H9 (cell line): ENCODE results near the gene PROM1. TPM values are rescaled to one million over a fixed set of nuclear protein-coding genes. Genes with fewer than 3 reads are reported as not detected.

ENCODE experiments used
- DNase-seq: peaks from one replicate; pipeline ENCODE4 v3.0.0-alpha.2; 2017
- H2AFZ ChIP-seq: one replicate; pipeline ENCODE4 v1.6.1; 2013; ENCODE audit warnings: mild to moderate bottlenecking, low read length, control low read depth, moderate library complexity
- H2AK5ac ChIP-seq: 2 replicates; pipeline ENCODE4 v1.6.1; 2013; ENCODE audit warnings: low read length, control low read depth, mixed read lengths; ENCODE audit not compliant: insufficient read length
- H2BK120ac ChIP-seq: one replicate; pipeline ENCODE4 v1.6.1; 2013; ENCODE audit warnings: low read depth, mild to moderate bottlenecking, low read length, control low read depth, inconsistent platforms; ENCODE audit not compliant: poor library complexity, severe bottlenecking
- H2BK12ac ChIP-seq: 2 replicates; pipeline ENCODE4 v1.6.1; 2013; ENCODE audit warnings: low read length, control low read depth, mixed read lengths, low read depth; ENCODE audit not compliant: insufficient read length
- H2BK15ac ChIP-seq: 2 replicates; pipeline ENCODE4 v1.6.1; 2013; ENCODE audit warnings: low read depth, low read length, control low read depth
- H2BK20ac ChIP-seq: one replicate; pipeline ENCODE4 v1.6.1; 2013; ENCODE audit warnings: low read depth, mild to moderate bottlenecking, low read length, control low read depth, inconsistent platforms; ENCODE audit not compliant: poor library complexity, severe bottlenecking
- H2BK5ac ChIP-seq: 2 replicates; pipeline ENCODE4 v1.6.1; 2013; ENCODE audit warnings: low read length, control low read depth, mixed read lengths; ENCODE audit not compliant: insufficient read length
- H3K14ac ChIP-seq: 2 replicates; pipeline ENCODE4 v1.6.1; 2013; ENCODE audit warnings: low read length, control low read depth; ENCODE audit not compliant: insufficient read depth
- H3K18ac ChIP-seq: 2 replicates; pipeline ENCODE4 v1.6.1; 2013; ENCODE audit warnings: low read depth, mild to moderate bottlenecking, mixed read lengths, low read length, control low read depth; ENCODE audit not compliant: insufficient read length
- H3K23ac ChIP-seq: 2 replicates; pipeline ENCODE4 v1.6.1; 2013; ENCODE audit warnings: low read length, control low read depth, mixed read lengths, low read depth; ENCODE audit not compliant: insufficient read length
- H3K23me2 ChIP-seq: 2 replicates; pipeline ENCODE4 v1.6.1; 2013; ENCODE audit warnings: low read depth, mild to moderate bottlenecking, mixed read lengths, low read length, control low read depth; ENCODE audit not compliant: insufficient read length, poor library complexity, severe bottlenecking
- H3K27ac ChIP-seq: 2 replicates; pipeline ENCODE4 v1.5.1; 2013; ENCODE audit warnings: low read length, control low read depth, mixed read lengths, low read depth; ENCODE audit not compliant: insufficient read length
- H3K27me3 ChIP-seq: 2 replicates; pipeline ENCODE4 v1.6.1; 2013; ENCODE audit warnings: low read length, control low read depth, inconsistent platforms; ENCODE audit not compliant: insufficient read depth
- H3K4ac ChIP-seq: 2 replicates; pipeline ENCODE4 v1.6.1; 2013; ENCODE audit warnings: low read depth, mild to moderate bottlenecking, control low read depth, inconsistent platforms, low read length, moderate library complexity
- H3K4me1 ChIP-seq: 2 replicates; pipeline ENCODE4 v1.6.1; 2013; ENCODE audit warnings: low read length, control low read depth, inconsistent platforms; ENCODE audit not compliant: insufficient read depth
- H3K4me2 ChIP-seq: 2 replicates; pipeline ENCODE4 v1.6.1; 2013; ENCODE audit warnings: low read length, control low read depth, mixed read lengths; ENCODE audit not compliant: insufficient read length, insufficient read depth
- H3K56ac ChIP-seq: 2 replicates; pipeline ENCODE4 v1.6.1; 2013; ENCODE audit warnings: low read depth, mild to moderate bottlenecking, mixed read lengths, low read length, control low read depth; ENCODE audit not compliant: insufficient read length
- H3K79me1 ChIP-seq: 2 replicates; pipeline ENCODE4 v1.6.1; 2013; ENCODE audit warnings: low read depth, mild to moderate bottlenecking, moderate library complexity, low read length, control low read depth, inconsistent platforms; ENCODE audit not compliant: insufficient read depth, poor library complexity, severe bottlenecking
- H3K79me2 ChIP-seq: 2 replicates; pipeline ENCODE4 v1.6.1; 2013; ENCODE audit warnings: low read length, control low read depth, inconsistent platforms; ENCODE audit not compliant: insufficient read depth
- H3K9ac ChIP-seq: 2 replicates; pipeline ENCODE4 v1.6.1; 2013; ENCODE audit warnings: low read length, control low read depth, mixed read lengths; ENCODE audit not compliant: insufficient read length; ENCODE audit errors: extremely low read depth
- H3K9me3 ChIP-seq: one replicate; pipeline ENCODE4 v1.6.1; 2013; ENCODE audit warnings: low read depth, low read length, inconsistent platforms; ENCODE audit not compliant: control insufficient read depth
- H3T11ph ChIP-seq: one replicate; pipeline ENCODE4 v1.6.1; 2013; ENCODE audit warnings: mild to moderate bottlenecking, low read length, control low read depth, inconsistent platforms
- H4K20me1 ChIP-seq: one replicate; pipeline ENCODE4 v1.6.1; 2013; ENCODE audit not compliant: control insufficient read depth, insufficient read length, insufficient read depth
- H4K5ac ChIP-seq: 2 replicates; pipeline ENCODE4 v1.6.1; 2013; ENCODE audit warnings: low read depth, mild to moderate bottlenecking, mixed read lengths, low read length, control low read depth; ENCODE audit not compliant: insufficient read length
- H4K8ac ChIP-seq: replicated peaks from 2 replicates; pipeline ENCODE4 v1.6.1; 2013; ENCODE audit warnings: low read length, control low read depth, mixed read lengths, low read depth; ENCODE audit not compliant: insufficient read length
- H4K91ac ChIP-seq: 2 replicates; pipeline ENCODE4 v1.6.1; 2013; ENCODE audit warnings: low read depth, mild to moderate bottlenecking, moderate library complexity, mixed read lengths, low read length, control low read depth; ENCODE audit not compliant: insufficient read length
- H3K27ac Mint-ChIP-seq, 3 experiments: 2 replicates in 2 of 3; 3 replicates in 1 of 3; pipeline ENCODE4 v1.8.0; 2020 to 2021; ENCODE audit warnings: mixed read lengths in 3 of 3, mild to moderate bottlenecking in 1 of 3, moderate library complexity in 1 of 3
- H3K27me3 Mint-ChIP-seq: 2 replicates; pipeline ENCODE4 v1.8.0; 2021; ENCODE audit warnings: low read depth, mild to moderate bottlenecking, moderate library complexity, mixed read lengths
- H3K36me3 Mint-ChIP-seq, 3 experiments: 2 replicates in 2 of 3; 3 replicates in 1 of 3; pipeline ENCODE4 v1.8.0; 2020 to 2021; ENCODE audit warnings: low read depth in 3 of 3, mixed read lengths in 3 of 3; ENCODE audit not compliant: insufficient read depth in 1 of 3
- H3K4me1 Mint-ChIP-seq, 2 experiments: 2 replicates each; pipeline ENCODE4 v1.8.0; 2020; ENCODE audit warnings: mixed read lengths in 2 of 2
- H3K4me3 Mint-ChIP-seq, 2 experiments: 2 replicates in 1 of 2; 3 replicates in 1 of 2; pipeline ENCODE4 v1.8.0; 2020 to 2021; ENCODE audit warnings: mild to moderate bottlenecking in 2 of 2, mixed read lengths in 2 of 2, moderate library complexity in 1 of 2
- H3K9me3 Mint-ChIP-seq, 2 experiments: 2 replicates in 1 of 2; 3 replicates in 1 of 2; pipeline ENCODE4 v1.8.0; 2020; ENCODE audit warnings: mild to moderate bottlenecking in 2 of 2, mixed read lengths in 2 of 2, moderate library complexity in 1 of 2
- WGBS: extraction: QIAGEN DNeasy Blood & Tissue Kit; methylation state at CpG from one replicate; pipeline ENCODE4 v1.1.7; 2013; ENCODE audit warnings: missing lambda C conversion rate, low lambda C conversion rate, mixed read lengths; ENCODE audit not compliant: insufficient read length; ENCODE audit errors: extremely low coverage; 5-methylcytosine and 5-hydroxymethylcytosine counted together
- total RNA-seq: library from RNA; stranded (reverse); gene quantifications from 2 replicates; pipeline ENCODE4 v1.2.1, GENCODE V29; 2021
- TF ChIP-seq, protein P1 (sequence below): fragments of 200-600 bp; sonication (generic); conservative IDR thresholded peaks from 3 replicates; pipeline ENCODE4 v1.8.0; 2021; ENCODE audit warnings: antibody characterized with exemption, mild to moderate bottlenecking

Gene PROM1
- total RNA-seq, 1 experiment from 2014 or later = 98.3 TPM

DNA sequence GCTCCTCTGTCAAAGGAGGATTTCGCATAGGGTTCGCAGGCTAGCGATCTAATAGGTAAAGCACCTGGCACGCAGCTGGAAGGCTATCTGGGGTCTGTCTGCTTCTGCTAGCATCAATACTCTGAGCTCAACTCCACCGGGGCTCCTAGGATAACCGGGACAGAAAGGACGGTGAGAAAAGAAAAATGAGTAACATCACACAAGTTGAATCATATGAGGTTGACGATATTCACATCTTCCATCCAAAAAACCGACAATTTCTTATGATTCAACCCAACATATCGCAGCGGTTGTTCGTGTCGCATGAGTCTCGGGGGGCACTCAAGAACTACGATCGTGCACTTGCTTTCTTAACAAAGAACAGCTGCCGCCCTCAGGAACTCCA, 1.8 kb downstream of the PROM1 start:
- peaks cover 4 to 28% (median 15%) of the 10 kb centered on the region in 3 experiments; a peak in 6 of 7 replicates for H3K36me3 Mint-ChIP-seq
- H2AFZ ChIP-seq = no peak overlapping the region
- H3K79me1 ChIP-seq = peaks cover 3% of the 10 kb centered on the region
- TF ChIP-seq, protein P1, sequence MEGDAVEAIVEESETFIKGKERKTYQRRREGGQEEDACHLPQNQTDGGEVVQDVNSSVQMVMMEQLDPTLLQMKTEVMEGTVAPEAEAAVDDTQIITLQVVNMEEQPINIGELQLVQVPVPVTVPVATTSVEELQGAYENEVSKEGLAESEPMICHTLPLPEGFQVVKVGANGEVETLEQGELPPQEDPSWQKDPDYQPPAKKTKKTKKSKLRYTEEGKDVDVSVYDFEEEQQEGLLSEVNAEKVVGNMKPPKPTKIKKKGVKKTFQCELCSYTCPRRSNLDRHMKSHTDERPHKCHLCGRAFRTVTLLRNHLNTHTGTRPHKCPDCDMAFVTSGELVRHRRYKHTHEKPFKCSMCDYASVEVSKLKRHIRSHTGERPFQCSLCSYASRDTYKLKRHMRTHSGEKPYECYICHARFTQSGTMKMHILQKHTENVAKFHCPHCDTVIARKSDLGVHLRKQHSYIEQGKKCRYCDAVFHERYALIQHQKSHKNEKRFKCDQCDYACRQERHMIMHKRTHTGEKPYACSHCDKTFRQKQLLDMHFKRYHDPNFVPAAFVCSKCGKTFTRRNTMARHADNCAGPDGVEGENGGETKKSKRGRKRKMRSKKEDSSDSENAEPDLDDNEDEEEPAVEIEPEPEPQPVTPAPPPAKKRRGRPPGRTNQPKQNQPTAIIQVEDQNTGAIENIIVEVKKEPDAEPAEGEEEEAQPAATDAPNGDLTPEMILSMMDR = no peak
- H2BK5ac ChIP-seq = no peak overlapping the region
- H3K23ac ChIP-seq = no peak overlapping the region
- peaks cover 10% of the 10 kb centered on the region; the same call in 1 of the 2 replicates for H3K79me2 ChIP-seq
- H3K4ac ChIP-seq = no peak overlapping the region
- peaks cover 48% of the 10 kb centered on the region in 2 experiments for H3K4me1 Mint-ChIP-seq
- H3K27ac ChIP-seq = no peak overlapping the region
- no peak overlapping the region for H3T11ph ChIP-seq
- peak overlapping the region; percentile 72 for H3K9ac ChIP-seq
- H2AK5ac ChIP-seq = no peak overlapping the region
- H3K27me3 ChIP-seq = peaks cover 5% of the 10 kb centered on the region; the same call in 1 of the 2 replicates
- no peaks in the 10 kb centered on the region for H3K9me3 ChIP-seq
- peak overlapping the region; percentile 96 for H3K4me2 ChIP-seq
- H3K4me1 ChIP-seq = 0 out of 2 replicates have a peak, but pooled peaks cover 4% of the 10 kb centered on the region
- peak overlapping the region; percentile 57 for H2BK120ac ChIP-seq
- no peak for DNase-seq
- no peak overlapping the region for H2BK20ac ChIP-seq
- no peak overlapping the region for H3K56ac ChIP-seq
- H4K5ac ChIP-seq = no peak overlapping the region
- H3K14ac ChIP-seq = peak overlapping the region; percentile 75; the same call in 1 of the 2 replicates
- no peaks in the 10 kb centered on the region for H3K9me3 Mint-ChIP-seq
- no peaks in the 10 kb centered on the region for H4K20me1 ChIP-seq
- H4K8ac ChIP-seq = no peak overlapping the region
- peak overlapping the region in 2 of 3 experiments; percentile 50 to 70; a peak in 1 of 7 replicates for H3K27ac Mint-ChIP-seq
- H3K18ac ChIP-seq = no peak overlapping the region
- H3K27me3 Mint-ChIP-seq = peaks cover 21% of the 10 kb centered on the region
- no peak overlapping the region; the same call in 1 of the 2 replicates for H2BK15ac ChIP-seq
- WGBS = no CpG with 5 or more reads among the region's 17 CpGs
- H4K91ac ChIP-seq = no peak overlapping the region
- H3K23me2 ChIP-seq = peaks cover 23% of the 10 kb centered on the region
- no peak overlapping the region for H2BK12ac ChIP-seq
- H3K4me3 Mint-ChIP-seq = peak overlapping the region; percentile 84 to 90
